PC-9 (cell line): ENCODE measurements around the gene RNF220. TPM values are rescaled to one million over a fixed set of nuclear protein-coding genes. Genes with fewer than 3 reads are reported as not detected.

Experiments
- BruUV-seq: library from RNA; stranded (reverse); fragments of 400-500 nt; replicated peaks from 2 replicates; lab custom pipeline; 2021; lab: Mats Ljungman, UMichigan
- CTCF ChIA-PET: fragments of 300-600 bp; sonication (Branson Sonifier 250); formaldehyde crosslinking; loops from one replicate; lab custom pipeline; 2022; ENCODE audit warnings: antibody characterized with exemption; lab: Charles Lee
- POLR2A ChIA-PET: fragments of 300-600 bp; sonication (Branson Sonifier 250); formaldehyde crosslinking; loops from one replicate; lab custom pipeline; 2022; ENCODE audit warnings: antibody characterized with exemption; ENCODE audit not compliant: unreplicated experiment; lab: Charles Lee
- DNase-seq, 2 experiments: peaks; one replicate each; pipeline versions ENCODE4 v3.0.0 to v3.0.0-alpha.2; 2015 to 2022; ENCODE audit warnings: mixed read lengths in 1 of 2
- H2AFZ ChIP-seq: fragments of 200-600 bp; sonication (generic); 2 replicates; pipeline ENCODE4 v1.8.1; 2017; ENCODE audit warnings: antibody characterized with exemption
- H3F3A ChIP-seq: fragments of 200-600 bp; sonication (generic); 2 replicates; pipeline ENCODE4 v1.8.1; 2017; ENCODE audit warnings: antibody characterized with exemption, mild to moderate bottlenecking, low read depth; ENCODE audit not compliant: insufficient read depth
- H3K27ac ChIP-seq: fragments of 200-600 bp; sonication (generic); 2 replicates; pipeline ENCODE4 v1.6.1; 2016; ENCODE audit warnings: mixed run types
- H3K27me3 ChIP-seq: fragments of 200-600 bp; sonication (generic); 2 replicates; pipeline ENCODE4 v1.6.1; 2016; ENCODE audit warnings: low read depth, mixed run types; ENCODE audit not compliant: insufficient read depth
- H3K36me3 ChIP-seq: fragments of 200-600 bp; sonication (generic); 2 replicates; pipeline ENCODE4 v1.6.1; 2016; ENCODE audit warnings: low read depth, mixed run types
- H3K4me1 ChIP-seq: fragments of 200-600 bp; sonication (generic); replicated peaks from 2 replicates; pipeline ENCODE4 v1.6.1; 2016; ENCODE audit warnings: mixed run types; ENCODE audit not compliant: insufficient read depth
- H3K4me2 ChIP-seq: fragments of 200-600 bp; sonication (generic); 2 replicates; pipeline ENCODE4 v1.6.1; 2017; ENCODE audit warnings: mixed run types
- H3K4me3 ChIP-seq: fragments of 200-600 bp; sonication (generic); 2 replicates; pipeline ENCODE4 v1.6.1; 2016; ENCODE audit warnings: mixed run types
- H3K79me2 ChIP-seq: fragments of 200-600 bp; sonication (generic); 2 replicates; pipeline ENCODE4 v1.6.1; 2017; ENCODE audit warnings: low read depth, mixed run types
- H3K9me2 ChIP-seq: fragments of 200-600 bp; sonication (generic); 2 replicates; pipeline ENCODE4 v1.8.1; 2017; ENCODE audit warnings: mild to moderate bottlenecking; ENCODE audit not compliant: insufficient read depth
- H3K9me3 ChIP-seq: fragments of 200-600 bp; sonication (generic); 2 replicates; pipeline ENCODE4 v1.8.1; 2016; ENCODE audit warnings: low read depth; ENCODE audit not compliant: insufficient read depth
- H4K20me1 ChIP-seq: fragments of 200-600 bp; sonication (generic); 2 replicates; pipeline ENCODE4 v1.8.1; 2017; ENCODE audit not compliant: insufficient read depth
- CTCF ChIP-seq: fragments of 200-600 bp; sonication (generic); conservative IDR thresholded peaks from 2 replicates; pipeline ENCODE4 v1.6.1; 2017; ENCODE audit warnings: mixed run types, antibody characterized with exemption, mild to moderate bottlenecking, moderate library complexity
- EZH2 ChIP-seq: fragments of 200-600 bp; sonication (generic); IDR thresholded peaks from 2 replicates; pipeline ENCODE4 v1.8.0; 2017; ENCODE audit warnings: antibody characterized with exemption, low read depth
- intact Hi-C: fragments of 100-400 bp; cut with micrococcal nuclease; formaldehyde crosslinking; loops from one replicate; pipeline ENCODE4 v1.10.0; 2022; ENCODE audit not compliant: unreplicated experiment
- total RNA-seq: library from RNA; stranded (reverse); gene quantifications from 2 replicates; pipeline ENCODE4 v1.2.3, GENCODE V29; 2021

Gene RNF220
- total RNA-seq, 1 experiment from 2014 or later, result 82.9 TPM

DNA sequence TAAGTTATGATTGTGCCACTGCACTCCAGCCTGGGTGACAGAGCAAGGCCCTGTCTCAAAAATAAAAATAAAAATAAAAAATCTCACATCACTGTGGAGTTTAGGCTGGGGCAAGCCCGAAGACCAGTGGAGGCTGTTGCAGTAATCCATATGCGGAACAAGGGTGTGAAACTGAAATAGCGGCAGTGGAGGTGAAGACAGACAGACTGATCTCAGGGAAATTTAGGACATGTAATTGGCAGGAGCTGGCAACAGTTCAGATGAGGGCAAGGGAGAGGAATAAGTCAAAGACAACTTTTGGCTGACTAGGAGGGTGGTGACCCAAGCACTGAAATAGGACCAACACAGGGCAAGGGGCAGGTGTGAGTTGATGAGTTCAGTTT, 277.8 kb downstream of the RNF220 start:
- Histone ChIP-seq H3K27me3 (no peaks in the 10 kb centered on the region), H3K4me3 (no peak overlapping the region), H3K4me2 (no peak overlapping the region), H3K9me3 (no peaks in the 10 kb centered on the region), H3K36me3 (no peaks in the 10 kb centered on the region), H2AFZ (no peak overlapping the region), H4K20me1 (no peaks in the 10 kb centered on the region), H3K9me2 (no peaks in the 10 kb centered on the region), H3K27ac (no peak overlapping the region), H3K4me1 (peaks cover 1% of the 10 kb centered on the region), H3F3A (peaks cover under 1% of the 10 kb centered on the region; the same call in 1 of the 2 replicates), H3K79me2 (no peaks in the 10 kb centered on the region)
- POLR2A ChIA-PET, result no interaction called here
- DNase-seq, result no peak
- CTCF ChIA-PET, result no interaction called here
- BruUV-seq, result no TSS peak
- TF ChIP-seq CTCF (no peak), EZH2 (no peak)
- intact Hi-C loops, result no loop called here

GRCh38 chr1:44684525-44684924, 279.5 kb downstream of the RNF220 start:
- Histone ChIP-seq H3K4me1 (peaks cover 6% of the 10 kb centered on the region; the same call in 1 of the 2 replicates), H3K79me2 (no peaks in the 10 kb centered on the region), H3K36me3 (no peaks in the 10 kb centered on the region), H3F3A (peaks cover 6% of the 10 kb centered on the region; the same call in 1 of the 2 replicates), H3K27ac (no peak overlapping the region), H3K4me2 (no peak overlapping the region), H3K9me2 (no peaks in the 10 kb centered on the region), H2AFZ (no peak overlapping the region), H3K4me3 (no peak overlapping the region), H3K27me3 (no peaks in the 10 kb centered on the region), H4K20me1 (no peaks in the 10 kb centered on the region), H3K9me3 (no peaks in the 10 kb centered on the region)
- no peak for TF ChIP-seq CTCF
- TF ChIP-seq EZH2, result no peak
- DNase-seq, result no peak
- no TSS peak for BruUV-seq
- CTCF ChIA-PET, result interaction anchor here (0.6 kb wide), 1 partner anchor 122 kb away, joined by 4 read pairs; no protein-coding TSS in a partner anchor
- intact Hi-C loops, result no loop called here
- POLR2A ChIA-PET, result interaction anchor here (0.7 kb wide), 1 partner anchor 43 kb away, joined by 9 read pairs; no protein-coding TSS in a partner anchor

- CTCF ChIA-PET, result interaction anchor here (0.6 kb wide), 2 partner anchors 111 to 123 kb away, joined by 4 to 5 read pairs; no protein-coding TSS in a partner anchor
- POLR2A ChIA-PET, result no interaction called here
These were observed 280.2 kb downstream of the RNF220 start for GRCh38 chr1:44685218-44685617.

More at GRCh38 chr1:44685218-44685617, 280.2 kb downstream of the RNF220 start:
- Histone ChIP-seq H3K27me3 (no peaks in the 10 kb centered on the region), H3K36me3 (no peaks in the 10 kb centered on the region), H4K20me1 (no peaks in the 10 kb centered on the region), H3K4me3 (no peak overlapping the region), H3K79me2 (no peaks in the 10 kb centered on the region), H2AFZ (no peak overlapping the region), H3K9me3 (no peaks in the 10 kb centered on the region), H3K4me2 (no peak overlapping the region), H3K27ac (no peak overlapping the region), H3F3A (peaks cover 6% of the 10 kb centered on the region; the same call in 1 of the 2 replicates), H3K4me1 (peaks cover 6% of the 10 kb centered on the region; the same call in 1 of the 2 replicates), H3K9me2 (no peaks in the 10 kb centered on the region)
- TF ChIP-seq CTCF (no peak), EZH2 (no peak)
- BruUV-seq, result no TSS peak
- intact Hi-C loops, result no loop called here
- DNase-seq, result no peak
